HG02759 (cell line): ENCODE results near the gene LCT.
"Not testable (repeated sequence)": the region's sequence is repeated elsewhere in the genome, so short reads cannot be mapped to it uniquely, and the experiment has no call there.

Source experiments
- ATAC-seq: cut with Tn5 transposase; IDR thresholded peaks from one replicate; pipeline ENCODE4 v1.9.1; 2021; ENCODE audit warnings: mild to moderate bottlenecking, moderate library complexity; ENCODE audit not compliant: unreplicated experiment

Gene LCT

DNA sequence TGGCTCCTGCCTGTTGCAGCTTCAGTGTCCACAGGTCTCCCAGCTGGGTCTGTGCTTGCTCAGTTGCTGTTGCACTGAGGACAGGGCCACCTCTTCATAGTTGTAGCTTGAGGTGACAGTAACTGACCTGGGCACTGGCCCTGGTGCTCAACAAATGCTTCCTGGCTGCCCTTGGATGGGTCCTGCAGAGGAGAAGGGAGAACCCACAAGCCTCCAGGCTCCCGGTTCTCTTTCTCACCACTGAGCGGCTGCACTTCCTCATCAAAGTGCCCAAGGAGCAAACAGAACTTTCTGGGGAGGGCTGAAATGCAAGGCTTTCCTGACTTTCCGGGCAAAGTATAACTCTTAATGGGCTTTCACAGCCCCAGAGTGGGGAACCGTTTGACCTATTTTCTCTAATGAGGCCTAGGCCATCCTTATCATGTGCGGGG, 38.7 kb downstream of the LCT start:
- no peak for ATAC-seq

DNA sequence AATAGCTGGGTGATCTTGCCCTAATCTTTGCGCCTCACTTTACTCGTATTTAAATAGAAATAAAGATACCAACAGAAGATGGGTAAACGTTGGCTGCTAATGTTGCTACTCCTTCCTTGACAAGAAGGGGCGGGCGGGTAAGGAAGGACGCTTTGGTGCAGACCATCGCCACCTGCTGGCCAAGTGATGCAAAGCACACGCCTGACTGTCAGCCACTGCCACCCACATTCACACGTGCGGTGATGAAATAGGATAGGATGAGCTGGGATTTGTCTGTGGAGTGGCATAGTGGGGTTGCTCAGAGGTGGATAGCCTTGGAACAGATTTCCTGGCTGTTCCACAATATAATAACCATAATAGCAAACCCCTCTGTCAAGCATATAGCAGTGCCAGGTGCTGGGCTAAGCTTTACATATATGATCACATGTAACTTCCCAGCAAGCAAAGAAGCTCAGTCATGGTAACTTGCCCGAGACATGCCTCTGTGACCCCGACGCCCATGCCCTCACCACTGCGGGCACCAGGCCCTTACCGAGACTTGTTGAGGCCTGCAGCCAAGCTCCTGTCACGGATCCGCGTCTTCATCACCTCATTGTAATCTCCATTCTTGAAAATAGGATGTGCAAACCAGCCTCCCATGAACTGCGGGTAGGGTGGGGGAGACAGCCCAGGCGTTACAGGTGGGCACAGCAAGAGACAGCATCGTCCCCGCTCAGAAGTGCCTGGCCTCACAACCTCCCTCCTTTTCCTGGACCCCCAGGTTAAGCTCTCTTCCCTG, 39.3 kb downstream of the LCT start:
- ATAC-seq = peak; percentile 73

DNA sequence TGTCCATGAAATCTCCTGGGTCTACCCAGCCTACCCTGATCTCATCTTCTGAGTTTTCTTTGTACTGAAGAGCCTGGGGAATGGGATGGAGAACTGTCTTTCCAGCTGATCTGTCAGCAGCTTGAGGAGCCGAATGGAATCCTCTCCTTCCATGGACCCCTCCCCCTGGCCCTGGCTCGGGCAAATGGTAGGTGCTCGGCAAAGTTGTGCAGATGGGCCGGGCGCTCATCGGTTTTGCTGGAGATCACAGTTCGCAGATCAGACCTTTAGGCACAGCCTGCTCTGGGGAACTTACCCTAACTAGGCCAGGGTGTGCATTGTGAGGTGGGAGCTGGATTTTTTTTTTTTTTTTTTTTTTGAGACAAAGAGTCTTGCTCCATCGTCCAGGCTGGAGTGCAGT, 40.4 kb downstream of the LCT start:
- no peak for ATAC-seq

DNA sequence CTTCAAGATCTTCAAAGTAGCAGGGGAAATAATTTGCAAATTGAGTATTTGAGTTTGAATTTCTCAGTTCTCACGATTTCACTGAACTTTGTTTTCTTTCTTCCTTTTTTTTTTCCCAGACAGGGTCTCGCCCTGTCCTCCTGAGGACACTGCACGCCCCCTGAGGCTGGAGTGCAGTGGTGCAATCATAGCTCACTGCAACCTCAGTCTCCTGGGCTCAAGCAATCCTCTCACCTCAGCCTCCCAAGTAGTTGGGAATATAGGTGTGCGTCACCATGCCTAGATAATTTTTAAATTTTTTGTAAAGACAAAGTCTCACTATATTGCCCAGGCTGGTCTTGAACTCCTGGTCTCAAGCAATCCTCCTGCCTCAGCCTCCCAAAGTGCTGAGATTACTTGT, 41.3 kb downstream of the LCT start:
- not testable (repeated sequence) for ATAC-seq

DNA sequence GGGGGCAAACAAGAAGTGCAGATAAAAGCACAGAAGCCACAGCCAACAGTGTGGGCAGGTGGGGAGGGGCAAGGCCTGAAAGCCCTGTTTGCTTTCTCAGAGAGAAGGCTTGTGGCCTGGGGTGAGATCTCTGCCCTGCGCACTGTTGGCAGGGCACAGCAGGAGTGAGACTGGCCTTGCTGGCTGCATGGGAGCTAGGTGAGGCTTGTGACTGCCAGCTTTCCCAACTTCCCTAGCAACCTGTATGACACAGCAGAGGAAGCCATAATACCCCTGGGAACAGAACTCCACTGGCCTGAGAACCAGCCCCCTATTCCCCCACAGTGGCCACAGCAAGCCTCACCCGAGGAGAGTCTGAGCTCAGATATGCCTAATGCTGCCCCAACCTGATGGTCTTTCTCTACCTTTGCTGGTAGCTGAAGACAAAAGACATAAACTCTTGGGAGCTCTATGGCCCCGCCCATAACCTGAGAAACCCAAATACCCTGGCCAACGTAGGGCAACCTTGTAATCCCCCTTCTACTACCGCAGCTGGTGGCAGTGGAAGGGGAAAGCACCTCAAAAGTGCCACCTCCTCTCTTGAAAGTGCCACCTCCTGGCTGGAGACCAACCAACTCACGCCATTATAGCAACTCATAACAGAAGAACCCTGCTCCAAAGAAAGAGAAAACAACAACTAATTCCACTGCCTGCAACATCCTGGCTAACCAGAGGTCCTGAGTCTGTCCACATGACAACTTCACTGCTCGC, 44.4 kb downstream of the LCT start:
- ATAC-seq = peak; percentile 47

DNA sequence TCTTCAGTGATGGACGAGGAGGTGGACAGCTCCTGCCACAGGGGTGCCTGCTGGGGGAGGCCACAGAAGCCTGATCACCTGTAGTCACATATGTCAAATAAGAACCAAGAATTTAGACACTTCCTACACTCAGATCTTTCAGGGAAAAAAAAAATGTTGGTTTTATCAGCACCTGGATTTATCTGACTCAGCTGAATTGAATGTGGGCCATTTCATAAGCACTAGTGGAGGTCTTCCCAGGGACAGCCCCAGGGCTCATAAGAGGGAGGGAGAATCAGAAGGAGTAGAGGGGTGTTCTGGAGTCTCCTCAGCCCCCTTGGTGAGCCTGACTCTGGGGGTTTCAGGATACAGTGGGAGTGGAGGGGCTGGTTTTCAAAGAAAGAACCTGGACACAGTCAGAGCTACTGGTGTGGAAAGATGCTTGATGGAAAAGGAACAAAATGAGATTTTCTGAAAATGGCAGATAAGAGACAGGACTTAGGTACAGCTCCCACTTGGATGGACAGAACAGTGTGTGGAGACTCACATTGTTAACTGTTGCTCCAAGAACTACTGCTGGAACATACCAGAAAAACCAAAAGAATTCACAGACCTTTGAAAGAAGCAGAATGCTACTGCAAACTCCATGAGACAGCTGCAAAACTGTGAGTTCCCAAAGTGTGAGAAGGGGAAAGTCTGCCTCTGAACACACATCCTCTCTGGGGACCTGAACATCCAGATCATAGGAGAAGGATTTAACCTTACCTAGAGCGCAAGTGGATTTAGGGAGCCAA, 45.4 kb downstream of the LCT start:
- ATAC-seq = no peak

DNA sequence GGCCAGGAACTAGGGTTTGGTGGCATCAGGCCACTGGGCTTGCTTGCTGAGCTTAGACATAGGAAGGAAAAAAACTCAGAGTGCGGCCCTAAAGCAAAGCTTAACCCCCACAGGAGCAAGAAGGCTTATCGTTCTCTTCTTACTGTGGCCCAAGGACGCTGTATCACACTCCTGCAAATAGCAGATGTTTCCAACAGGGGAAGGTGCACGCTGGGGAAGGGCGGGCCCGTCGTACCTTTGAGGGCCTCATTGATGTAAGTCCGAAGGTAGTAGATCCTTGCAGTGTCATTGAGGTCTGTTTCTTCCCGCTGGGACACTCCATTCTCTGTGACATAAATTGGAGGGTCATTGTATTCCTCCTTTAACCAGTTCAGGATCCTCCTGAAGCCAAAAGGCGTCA, 46.6 kb downstream of the LCT start:
- no peak for ATAC-seq

DNA sequence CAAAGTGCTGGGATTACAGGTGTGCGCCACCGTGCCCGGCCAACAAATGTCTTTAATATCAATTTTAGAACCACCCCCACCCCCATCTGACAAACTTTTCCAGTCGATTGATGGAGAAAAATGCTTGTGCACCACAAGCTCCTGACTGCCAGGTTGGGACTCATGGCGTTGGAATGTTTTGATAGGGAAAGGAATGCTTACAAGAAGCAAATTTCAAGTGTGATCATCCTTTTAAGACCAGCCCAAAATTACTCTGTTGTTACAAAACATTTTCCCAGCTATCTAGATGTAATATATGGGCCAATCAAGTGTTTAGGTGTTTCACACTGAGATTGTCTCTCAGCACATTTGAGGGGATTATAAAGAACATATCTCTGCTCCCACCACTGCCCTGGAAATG, 50.2 kb downstream of the LCT start:
- ATAC-seq = no peak

DNA sequence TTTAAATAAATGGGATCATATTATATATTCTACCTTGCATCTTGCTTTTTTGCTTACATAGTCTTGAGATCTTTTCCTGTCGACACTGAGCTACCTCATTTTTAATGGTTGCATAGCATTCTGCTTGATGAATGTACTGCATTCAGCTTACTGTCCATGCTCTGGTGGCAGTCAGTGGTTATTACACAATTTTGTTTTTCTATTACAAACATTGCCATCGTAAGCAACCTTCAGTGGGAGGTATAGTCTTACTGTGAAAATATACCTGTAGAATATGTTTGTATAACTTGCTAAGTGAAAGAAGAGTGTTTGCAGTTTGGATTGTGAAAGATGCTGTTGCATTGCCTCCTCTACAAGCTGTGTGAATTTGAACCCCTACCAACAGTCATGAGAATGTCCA, 52.0 kb downstream of the LCT start:
- ATAC-seq = no peak

DNA sequence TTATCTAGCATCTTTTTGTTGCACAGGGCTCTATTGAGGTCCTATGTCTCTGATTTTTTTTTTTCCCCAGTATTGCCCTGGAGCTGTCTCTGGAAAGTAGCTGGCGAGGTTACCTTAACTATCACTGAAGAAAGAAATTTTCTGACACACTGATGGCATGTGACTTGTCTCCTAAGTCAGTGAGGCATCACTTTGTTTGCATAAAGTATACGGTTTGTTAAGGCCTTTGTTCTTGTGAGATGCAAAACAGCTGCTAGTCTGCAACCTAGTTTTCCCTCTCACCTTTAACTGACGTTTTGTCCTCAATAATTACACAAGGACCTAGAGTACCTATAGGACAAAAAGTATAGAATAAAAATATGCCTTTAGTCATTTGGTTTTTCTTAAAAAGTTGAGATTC, 53.5 kb downstream of the LCT start:
- peak; percentile 59 for ATAC-seq

DNA sequence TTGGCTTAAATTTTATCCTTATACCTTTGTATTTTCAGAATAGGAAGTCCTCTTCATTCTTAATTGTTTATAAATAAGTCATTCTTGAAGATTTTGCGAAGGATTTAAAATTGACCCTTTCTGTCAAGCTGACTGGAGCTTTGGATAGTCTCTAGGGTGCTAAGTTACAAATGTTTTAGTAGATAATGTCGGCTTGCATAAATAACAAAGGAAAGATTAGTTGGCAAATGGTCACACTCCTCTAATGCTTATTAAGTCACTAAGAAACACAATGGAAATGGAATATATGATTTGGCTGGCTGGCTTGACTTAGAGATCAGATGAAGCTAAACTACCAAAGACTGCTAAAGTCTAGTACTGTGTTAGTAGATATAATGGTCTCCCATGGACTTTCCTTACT, 54.8 kb downstream of the LCT start:
- ATAC-seq = no peak

DNA sequence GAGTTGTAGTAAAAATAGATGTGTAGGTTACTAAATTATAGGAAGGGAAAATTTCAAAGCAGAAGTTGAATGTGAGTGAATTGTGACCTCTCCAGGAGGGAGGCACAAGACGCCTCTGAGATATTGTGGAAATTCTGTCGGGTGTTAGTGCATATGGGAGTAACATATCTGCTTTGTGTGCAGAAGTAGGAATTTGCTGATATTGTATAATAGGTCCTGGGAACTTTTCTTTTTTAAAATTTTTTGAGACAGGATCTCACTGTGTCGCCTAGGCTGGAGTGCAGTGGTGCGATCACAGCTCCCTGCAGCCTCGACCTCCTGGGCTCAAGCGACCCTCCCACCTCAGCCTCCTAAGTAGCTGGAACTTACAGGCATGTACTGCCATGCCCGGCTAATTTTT, 60.6 kb downstream of the LCT start:
- ATAC-seq = no peak

DNA sequence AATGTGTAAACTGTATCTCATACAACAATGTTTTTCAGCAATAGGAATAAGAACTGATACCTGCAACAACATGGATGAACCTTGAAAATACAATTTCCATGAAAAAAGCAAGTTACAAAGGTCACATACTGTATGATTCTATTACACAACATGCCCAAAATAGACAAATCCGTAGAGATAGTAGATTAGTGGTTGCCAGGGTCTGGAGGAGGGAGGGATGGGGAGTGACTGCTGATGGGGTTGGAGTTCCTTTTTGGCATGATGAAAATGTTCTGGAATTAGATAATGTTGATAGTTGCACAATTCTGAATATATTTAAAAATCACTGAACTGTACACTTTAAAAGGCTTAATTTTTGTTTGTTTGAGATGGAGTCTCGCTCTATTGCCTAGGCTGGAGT, 61.6 kb downstream of the LCT start:
- no peak for ATAC-seq

DNA sequence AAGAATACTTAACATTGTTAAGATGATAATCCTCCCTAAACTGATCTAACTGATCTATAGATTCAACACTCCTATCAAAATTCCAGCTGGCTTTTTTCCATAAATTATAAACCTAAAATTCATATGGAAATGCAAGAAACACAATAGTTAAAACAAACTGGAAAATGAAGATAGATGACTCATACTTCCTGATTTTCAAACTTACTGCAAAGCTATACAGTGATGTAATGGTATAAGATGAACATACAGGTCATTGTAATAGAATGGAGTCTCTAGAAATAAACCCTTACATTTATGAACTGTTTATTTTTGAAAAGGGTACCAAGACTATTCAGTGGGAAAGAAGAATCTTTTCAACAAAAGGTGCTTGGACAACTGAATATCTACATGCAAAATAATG, 63.1 kb downstream of the LCT start:
- ATAC-seq = no peak

DNA sequence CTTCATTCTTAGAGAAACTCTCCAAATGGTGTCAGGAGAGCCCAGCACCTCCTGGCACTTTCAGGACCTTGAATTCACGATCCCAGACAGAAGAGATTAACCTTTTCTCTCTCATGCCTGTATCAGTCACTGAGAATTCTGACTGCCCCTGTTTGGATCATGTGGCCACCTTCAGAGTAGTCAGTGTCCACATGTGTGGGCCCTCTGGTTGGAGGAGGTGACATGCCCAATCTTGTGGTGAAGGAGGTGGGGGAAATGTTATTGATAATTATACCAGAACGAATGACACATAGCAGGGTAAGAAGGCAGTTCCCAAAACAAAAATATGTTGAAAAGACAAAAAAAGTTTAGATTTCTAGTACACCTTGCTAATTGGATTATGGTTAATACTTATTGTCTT, 63.7 kb downstream of the LCT start:
- no peak for ATAC-seq

DNA sequence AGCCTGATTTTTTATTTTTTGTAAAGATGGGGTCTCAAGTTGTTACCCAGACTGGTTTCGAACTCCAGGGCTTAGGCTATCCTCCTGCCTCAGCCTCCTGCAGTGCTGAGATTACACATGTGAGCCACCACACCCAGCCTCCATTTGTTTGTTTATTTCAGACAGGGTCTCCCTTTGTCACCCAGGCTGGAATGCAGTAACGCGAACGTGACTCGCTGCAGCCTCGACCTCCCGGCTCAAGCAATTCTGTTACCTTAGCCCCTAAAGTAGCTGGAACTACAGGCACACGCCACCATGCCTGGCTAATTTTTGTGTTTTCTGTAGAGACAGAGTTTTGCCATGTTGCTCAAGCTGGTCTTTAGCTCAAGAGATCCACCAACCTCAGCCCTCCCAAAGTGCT, 68.1 kb downstream of the LCT start:
- no peak for ATAC-seq

DNA sequence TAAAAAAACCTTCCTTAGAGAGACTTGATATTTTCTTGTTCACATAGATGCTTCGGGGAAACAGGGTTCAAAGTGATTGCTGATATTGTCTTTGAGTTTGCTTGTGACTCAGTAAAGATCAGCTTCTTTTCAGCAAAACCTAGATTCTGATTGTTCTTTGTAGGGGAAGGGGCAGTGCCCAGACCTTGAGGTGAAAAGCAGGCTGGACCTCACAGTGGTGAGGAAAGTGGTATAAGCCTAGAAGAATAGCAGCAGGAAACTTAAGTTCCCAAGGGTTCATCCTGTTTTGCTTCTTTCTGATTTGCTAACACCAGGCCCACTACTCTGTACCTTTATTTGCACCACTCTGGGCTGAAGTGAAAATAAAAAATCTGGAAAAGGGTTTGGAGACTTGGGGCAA, 74.5 kb downstream of the LCT start:
- ATAC-seq = no peak

DNA sequence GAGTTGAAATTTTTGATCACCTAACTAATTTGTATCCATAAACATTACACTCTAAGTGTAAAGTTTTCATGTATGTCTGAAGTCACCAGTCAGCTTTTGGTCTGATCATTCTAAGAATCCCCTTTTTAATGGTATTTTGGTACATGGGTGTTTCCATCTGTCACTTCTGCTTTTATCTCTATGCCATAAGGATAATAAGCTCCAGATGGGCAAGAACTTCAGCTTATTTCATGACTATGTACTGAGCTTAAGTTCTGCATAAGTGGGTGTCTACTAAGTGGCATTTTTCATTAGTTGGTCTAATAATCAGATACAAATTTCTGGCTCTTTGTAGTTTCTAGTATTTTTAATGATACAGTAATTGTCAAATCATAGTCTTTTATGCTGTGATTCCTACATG, 75.0 kb downstream of the LCT start:
- no peak for ATAC-seq

DNA sequence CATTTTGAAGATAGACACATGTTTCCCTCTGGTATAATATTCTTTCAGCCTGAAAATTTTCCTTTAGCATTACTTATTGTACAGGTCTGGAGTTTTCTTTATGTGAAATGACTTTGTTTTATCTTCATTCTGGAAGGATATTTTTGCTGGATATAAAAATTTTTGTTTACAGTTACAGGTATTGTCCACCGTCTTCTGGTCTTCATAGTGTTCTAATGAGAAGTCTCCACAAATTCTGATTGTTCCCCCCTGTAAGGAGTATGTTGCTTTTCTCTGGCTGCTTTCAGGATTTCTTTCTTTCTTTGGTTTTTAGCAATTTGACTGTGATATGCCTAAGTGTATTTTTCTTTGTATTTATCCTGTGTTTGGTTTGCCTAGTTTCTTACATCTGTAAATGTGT, 80.3 kb downstream of the LCT start:
- no peak for ATAC-seq

DNA sequence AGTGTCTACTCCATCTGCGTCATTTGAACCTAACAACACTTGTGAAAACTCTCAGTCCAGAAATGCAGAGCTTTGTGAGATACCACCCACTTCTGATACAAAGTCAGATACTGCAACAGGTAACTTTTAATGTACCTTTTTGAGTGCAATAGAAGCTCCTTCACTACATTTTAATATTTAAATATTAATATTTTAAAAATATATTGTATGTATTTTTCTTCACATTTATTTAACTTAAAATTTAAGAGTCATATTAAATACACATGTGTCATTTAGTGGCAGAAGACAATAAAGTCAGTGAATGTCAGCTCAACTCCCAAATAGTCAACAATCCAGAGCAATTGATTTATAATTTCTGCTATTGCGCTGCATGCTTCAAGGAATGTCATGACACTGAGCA, 81.4 kb downstream of the LCT start:
- ATAC-seq = no peak

DNA sequence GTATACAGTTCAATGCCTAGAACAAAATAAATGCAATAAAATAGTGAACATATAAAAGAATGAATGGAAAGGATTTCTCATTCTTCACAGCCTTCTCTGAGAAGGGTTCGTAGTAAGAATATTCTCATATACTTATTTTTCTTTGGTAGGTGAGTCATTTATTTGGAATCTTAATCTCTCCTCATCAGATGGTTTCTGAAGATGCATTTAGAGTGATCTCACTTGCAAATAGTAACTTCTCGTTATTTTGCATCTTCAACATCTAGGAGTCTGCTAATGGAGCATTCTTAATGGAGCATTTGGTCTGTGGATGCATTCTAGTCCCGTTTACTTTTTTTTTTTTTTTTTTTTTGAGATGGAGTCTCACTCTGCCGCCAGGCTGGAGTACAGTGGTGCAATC, 91.4 kb downstream of the LCT start:
- no peak for ATAC-seq

DNA sequence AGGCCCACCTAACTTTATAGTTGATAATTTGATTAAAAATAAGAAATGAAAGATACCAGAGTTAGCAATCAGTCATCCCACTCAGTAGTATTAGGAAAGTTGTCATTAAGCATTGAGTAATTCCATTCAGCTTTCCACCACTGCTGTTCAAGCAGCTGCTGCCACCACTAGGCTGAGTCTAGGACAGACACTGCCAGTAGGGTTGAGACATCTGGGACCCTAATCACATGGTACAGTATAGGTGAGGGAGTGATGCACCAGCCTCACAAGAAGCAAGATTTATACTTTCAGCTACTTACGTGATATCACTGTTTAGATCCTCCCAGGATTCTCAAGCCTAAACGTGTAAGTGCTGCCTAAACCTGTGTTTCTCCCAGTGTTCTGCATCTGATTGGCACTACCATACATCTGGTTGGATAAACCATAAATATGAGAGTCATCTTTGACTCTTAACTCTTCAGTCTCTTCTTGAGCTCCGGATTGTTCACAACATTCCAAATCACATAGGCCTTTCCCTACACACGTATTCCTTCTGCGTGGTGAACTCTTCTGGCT, 92.1 kb downstream of the LCT start:
- no peak for ATAC-seq
